A549 (cell line): ENCODE data around the gene BMP7. TPM values are rescaled to one million over a fixed set of nuclear protein-coding genes. Genes with fewer than 3 reads are reported as not detected.

ENCODE experiments used
- ATAC-seq, 2 experiments: fragments of 200-7000 bp in 1 of 2; fragments of >200 bp in 1 of 2; cut with Nextera tagmentation in 1 of 2; cut with Tn5 transposase in 1 of 2; 3 replicates each; pipeline versions ENCODE4 v1.8.0 to v1.9.1; 2018 to 2020; ENCODE audit warnings: mild to moderate bottlenecking in 1 of 2, moderate library complexity in 1 of 2
- CTCF ChIA-PET: fragments of 300-600 bp; sonication (Branson Sonifier 250); formaldehyde crosslinking; extraction: SDS; loops from one replicate; lab custom pipeline; 2021; ENCODE audit warnings: antibody characterized with exemption, inconsistent platforms; lab: Yijun Ruan, JAX
- POLR2A ChIA-PET: fragments of 350-600 bp; formaldehyde crosslinking; extraction: SDS; loops from one replicate; lab custom pipeline; 2021; ENCODE audit warnings: antibody characterized with exemption, inconsistent platforms; lab: Yijun Ruan, JAX
- DNase-seq, 2 experiments: peaks; one replicate each; pipeline versions ENCODE4 v3.0.0 to v3.0.0-alpha.2; 2011 to 2016; ENCODE audit warnings: low read depth in 1 of 2, low spot score in 1 of 2
- FAIRE-seq: peaks from 2 replicates; lab custom pipeline; 2011; peaks lifted over from hg19 to GRCh38; lab: Jason Lieb, UNC
- H3K27ac ChIP-seq, 2 experiments: fragments of >200 bp; sonication (Bioruptor Twin); formaldehyde crosslinking; 3 replicates each; pipeline ENCODE4 v1.5.1; 2016 to 2017
- H3K4me1 ChIP-seq: fragments of >200 bp; sonication (Bioruptor Twin); formaldehyde crosslinking; 3 replicates; pipeline ENCODE4 v1.6.1; 2016
- H3K4me2 ChIP-seq: fragments of >200 bp; sonication (Bioruptor Twin); formaldehyde crosslinking; 3 replicates; pipeline ENCODE4 v1.6.1; 2016
- H3K4me3 ChIP-seq: fragments of >200 bp; sonication (Bioruptor Twin); formaldehyde crosslinking; 3 replicates; pipeline ENCODE4 v1.5.1; 2016
- H3K9me3 ChIP-seq: fragments of >200 bp; sonication (Bioruptor Twin); formaldehyde crosslinking; 3 replicates; pipeline ENCODE4 v1.6.1; 2016
- BHLHE40 ChIP-seq: IDR thresholded peaks from 2 replicates; pipeline ENCODE4 v1.6.1; 2012; ENCODE audit warnings: low read depth, low read length, inconsistent platforms
- CBX8 ChIP-seq: fragments of 200-600 bp; sonication (generic); IDR thresholded peaks from 2 replicates; pipeline ENCODE4 v1.6.1; 2016
- CEBPB ChIP-seq, 2 experiments: fragments of >200 bp in 1 of 2; sonication (Bioruptor Twin) in 1 of 2; formaldehyde crosslinking in 1 of 2; IDR thresholded peaks; 2 replicates each; pipeline ENCODE4 v1.6.1; 2012 to 2016
- EHMT2 ChIP-seq: fragments of 200-600 bp; sonication (generic); IDR thresholded peaks from 2 replicates; pipeline ENCODE4 v1.6.1; 2016; ENCODE audit warnings: antibody characterized with exemption, low read depth, mild to moderate bottlenecking, moderate library complexity
- FOSB ChIP-seq: fragments of 250-450 bp; sonication (Bioruptor Pico); IDR thresholded peaks from 2 replicates; pipeline ENCODE4 v1.5.0; 2020; ENCODE audit warnings: mild to moderate bottlenecking, moderate library complexity
- FOSL2 ChIP-seq, 2 experiments: fragments of 450-650 bp in 1 of 2; fragments of >200 bp in 1 of 2; sonication (Bioruptor Twin) in 1 of 2; formaldehyde crosslinking; IDR thresholded peaks; 2 replicates each; pipeline versions ENCODE4 v1.5.0 to v1.6.1; 2016 to 2020; ENCODE audit warnings: mild to moderate bottlenecking in 1 of 2, moderate library complexity in 1 of 2
- HEYL ChIP-seq: fragments of 250-450 bp; sonication (Bioruptor Pico); IDR thresholded peaks from 2 replicates; pipeline ENCODE4 v1.8.0; 2021; ENCODE audit warnings: mild to moderate bottlenecking, moderate library complexity
- HOXB13 ChIP-seq: fragments of 250-450 bp; sonication (Bioruptor Pico); IDR thresholded peaks from 2 replicates; pipeline ENCODE4 v1.5.0; 2020; ENCODE audit warnings: low read depth, mild to moderate bottlenecking, moderate library complexity
- JUN ChIP-seq, 2 experiments: fragments of >200 bp; sonication (Bioruptor Twin); formaldehyde crosslinking; IDR thresholded peaks; 2 replicates in 1 of 2; 3 replicates in 1 of 2; pipeline ENCODE4 v1.6.1; 2016 to 2017
- KDM5A ChIP-seq: fragments of 200-600 bp; sonication (generic); IDR thresholded peaks from 2 replicates; pipeline ENCODE4 v1.6.1; 2016; ENCODE audit warnings: antibody characterized with exemption, mild to moderate bottlenecking
- PHF8 ChIP-seq: fragments of 200-600 bp; sonication (generic); IDR thresholded peaks from 2 replicates; pipeline ENCODE4 v1.6.1; 2016; ENCODE audit warnings: low read depth, mild to moderate bottlenecking, antibody characterized with exemption, moderate library complexity, borderline replicate concordance
- RCOR1 ChIP-seq: fragments of 150-350 bp; IDR thresholded peaks from 2 replicates; pipeline ENCODE4 v1.6.1; 2014; ENCODE audit warnings: antibody characterized with exemption, low read length, low read depth
- RNF2 ChIP-seq: fragments of 200-600 bp; sonication (generic); IDR thresholded peaks from 2 replicates; pipeline ENCODE4 v1.6.1; 2016; ENCODE audit warnings: low read depth, mild to moderate bottlenecking, antibody characterized with exemption, moderate library complexity, borderline replicate concordance
- TP53 ChIP-seq: fragments of 250-450 bp; sonication (Bioruptor Pico); IDR thresholded peaks from 2 replicates; pipeline ENCODE4 v1.5.0; 2021; ENCODE audit warnings: mild to moderate bottlenecking, moderate library complexity
- ZC3H11A ChIP-seq: fragments of 450-650 bp; IDR thresholded peaks from 2 replicates; pipeline ENCODE4 v1.6.1; 2014; ENCODE audit warnings: antibody characterized with exemption, mild to moderate bottlenecking
- ZFP36 ChIP-seq: fragments of 450-650 bp; IDR thresholded peaks from 2 replicates; pipeline ENCODE4 v1.6.1; 2014; ENCODE audit warnings: borderline replicate concordance; ENCODE audit not compliant: partially characterized antibody
- ZNF302 ChIP-seq: fragments of 250-450 bp; sonication (Bioruptor Pico); IDR thresholded peaks from 2 replicates; pipeline ENCODE4 v1.9.0; 2021; ENCODE audit warnings: inconsistent platforms, mild to moderate bottlenecking, moderate library complexity
- WGBS: methylation state at CpG from one replicate; pipeline ENCODE4 v1.1.6; 2017; ENCODE audit errors: missing lambda C conversion rate; 5-methylcytosine and 5-hydroxymethylcytosine counted together
- polyA plus RNA-seq, 4 experiments: library from polyadenylated mRNA; depleted of rRNA in 3 of 4; stranded (reverse); fragments of >200 nt; fragmentation: RNase III in 1 of 4; extraction: RNeasy Plus Mini Kit Qiagen cat#74134 plus additional on column Dnase treatment in 1 of 4; gene quantifications; 2 replicates in 3 of 4; 3 replicates in 1 of 4; pipeline ENCODE4 v1.2.3, GENCODE V29; 2011 to 2017
- TF ChIP-seq, protein P1 (sequence below): fragments of >200 bp; sonication (Bioruptor Twin); formaldehyde crosslinking; IDR thresholded peaks from 3 replicates; pipeline ENCODE4 v1.6.1; 2016
- TF ChIP-seq, protein P2 (sequence below): IDR thresholded peaks from 2 replicates; pipeline ENCODE4 v1.6.1; 2012
- TF ChIP-seq, protein P3 (sequence below): fragments of 150-350 bp; IDR thresholded peaks from 2 replicates; pipeline ENCODE4 v1.6.1; 2014; ENCODE audit warnings: low read depth, mild to moderate bottlenecking, low read length
- TF ChIP-seq, protein P4 (sequence below): fragments of 250-450 bp; sonication (Bioruptor Pico); IDR thresholded peaks from 2 replicates; pipeline ENCODE4 v1.5.0; 2021; ENCODE audit warnings: mild to moderate bottlenecking, moderate library complexity, borderline replicate concordance
- TF ChIP-seq, protein P5 (sequence below): IDR thresholded peaks from 2 replicates; pipeline ENCODE4 v1.6.1; 2012; ENCODE audit warnings: low read depth, borderline replicate concordance

Gene BMP7
- polyA plus RNA-seq, 2 of the 4 experiments (the other 2 are of a cell fraction): 0.08 to 0.22 TPM

DNA sequence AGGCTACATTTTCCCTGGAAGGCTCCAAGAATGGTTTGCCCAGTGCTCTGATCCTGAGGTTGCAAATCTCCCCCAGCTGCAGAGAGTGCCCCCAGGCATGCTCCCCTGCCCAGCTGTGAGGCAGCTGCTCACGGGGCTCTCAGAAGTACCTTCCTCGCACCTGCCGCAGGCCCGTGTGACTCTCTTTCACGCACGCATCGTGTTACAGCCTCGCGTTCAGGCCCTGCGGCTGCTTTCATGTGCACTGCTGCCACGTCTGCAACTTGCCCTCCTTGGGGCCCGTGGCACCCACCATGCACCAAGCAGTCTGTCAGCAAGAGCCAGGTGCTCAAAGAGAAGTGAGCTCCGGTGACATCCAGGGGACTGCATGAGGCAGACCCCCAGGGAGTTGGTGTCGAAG, 34.6 kb upstream of the BMP7 start:
- WGBS: 66% methylated on average over 13 of the region's 14 CpGs
- Histone ChIP-seq H3K4me2 (no peak overlapping the region), H3K4me1 (no peaks in the 10 kb centered on the region), H3K4me3 (no peak overlapping the region), H3K27ac (no peak overlapping the region), H3K9me3 (no peaks in the 10 kb centered on the region)
- ChIA-PET CTCF (no interaction called here), POLR2A (no interaction called here)
- no peak; a peak in 1 of 6 replicates for ATAC-seq
- no peak for DNase-seq
- no peak for TF ChIP-seq HEYL (CRISPR knock-in tag)
- TF ChIP-seq, protein P1, sequence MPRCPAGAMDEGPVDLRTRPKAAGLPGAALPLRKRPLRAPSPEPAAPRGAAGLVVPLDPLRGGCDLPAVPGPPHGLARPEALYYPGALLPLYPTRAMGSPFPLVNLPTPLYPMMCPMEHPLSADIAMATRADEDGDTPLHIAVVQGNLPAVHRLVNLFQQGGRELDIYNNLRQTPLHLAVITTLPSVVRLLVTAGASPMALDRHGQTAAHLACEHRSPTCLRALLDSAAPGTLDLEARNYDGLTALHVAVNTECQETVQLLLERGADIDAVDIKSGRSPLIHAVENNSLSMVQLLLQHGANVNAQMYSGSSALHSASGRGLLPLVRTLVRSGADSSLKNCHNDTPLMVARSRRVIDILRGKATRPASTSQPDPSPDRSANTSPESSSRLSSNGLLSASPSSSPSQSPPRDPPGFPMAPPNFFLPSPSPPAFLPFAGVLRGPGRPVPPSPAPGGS: no peak
- TF ChIP-seq BHLHE40: no peak
- no peak for TF ChIP-seq RCOR1
- no peak for TF ChIP-seq PHF8
- no peak for TF ChIP-seq HOXB13
- FAIRE-seq: no peak

DNA sequence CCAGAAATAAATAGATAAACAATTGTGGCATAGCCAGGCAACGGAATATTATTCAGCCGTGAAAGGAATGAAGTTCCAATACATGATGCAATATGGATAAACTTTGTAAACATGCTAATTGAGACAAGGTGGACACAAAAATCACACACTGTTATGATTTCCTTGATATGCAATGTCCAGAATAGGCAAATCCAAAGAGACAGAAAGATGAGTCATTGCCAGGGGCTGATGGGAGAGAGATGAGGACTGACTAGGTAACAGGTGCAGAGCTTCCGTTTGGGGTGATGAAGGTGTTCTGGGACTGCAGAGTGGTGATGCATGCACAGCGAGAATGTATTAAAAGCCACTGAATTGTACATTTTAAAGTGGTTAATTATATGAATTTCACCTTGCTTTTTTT, 32.0 kb upstream of the BMP7 start:
- no peak for ATAC-seq
- POLR2A ChIA-PET: no interaction called here

DNA sequence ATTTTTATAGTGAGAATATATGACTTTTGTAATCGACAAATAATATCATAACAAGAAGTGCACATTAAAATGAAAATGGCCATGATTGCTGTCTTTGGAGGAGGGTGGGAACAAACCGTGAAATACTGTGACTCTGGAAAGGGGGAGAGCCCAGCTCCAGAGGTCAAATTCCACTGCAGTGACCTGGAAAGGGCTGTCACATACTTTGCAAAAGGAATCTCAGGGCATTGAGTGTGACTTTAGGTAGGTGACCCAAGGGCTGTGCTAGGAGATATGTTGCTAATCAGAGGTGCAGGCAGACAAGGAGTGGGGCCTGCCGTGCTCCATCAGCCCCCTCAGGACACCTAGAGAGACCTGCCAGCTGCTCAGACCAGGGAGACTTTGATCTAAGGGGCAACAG, 28.1 kb upstream of the BMP7 start:
- WGBS: 25% methylated on average over 3 of the region's 3 CpGs

More for the DNA sequence above, 32.0 kb upstream of the BMP7 start:
- FAIRE-seq (no peak), DNase-seq (no peak)
- 38% methylated on average over 4 of the region's 4 CpGs for WGBS
- CTCF ChIA-PET: no interaction called here
- H3K4me3 ChIP-seq: no peak overlapping the region
- no peak overlapping the region for H3K27ac ChIP-seq
- no peak overlapping the region for H3K4me2 ChIP-seq
- TF ChIP-seq FOSL2 (IDR thresholded peaks at IDR 0.05) (no peak), FOSL2 (CRISPR knock-in tag; IDR thresholded peaks at IDR 0.05) (0 out of 2 replicates have a peak, but pooled peaks have one; percentile 5), HEYL (CRISPR knock-in tag) (no peak), TP53 (CRISPR knock-in tag) (no peak)
- TF ChIP-seq, protein P2, sequence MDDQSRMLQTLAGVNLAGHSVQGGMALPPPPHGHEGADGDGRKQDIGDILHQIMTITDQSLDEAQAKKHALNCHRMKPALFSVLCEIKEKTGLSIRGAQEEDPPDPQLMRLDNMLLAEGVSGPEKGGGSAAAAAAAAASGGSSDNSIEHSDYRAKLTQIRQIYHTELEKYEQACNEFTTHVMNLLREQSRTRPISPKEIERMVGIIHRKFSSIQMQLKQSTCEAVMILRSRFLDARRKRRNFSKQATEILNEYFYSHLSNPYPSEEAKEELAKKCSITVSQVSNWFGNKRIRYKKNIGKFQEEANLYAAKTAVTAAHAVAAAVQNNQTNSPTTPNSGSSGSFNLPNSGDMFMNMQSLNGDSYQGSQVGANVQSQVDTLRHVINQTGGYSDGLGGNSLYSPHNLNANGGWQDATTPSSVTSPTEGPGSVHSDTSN: no peak
- no peaks in the 10 kb centered on the region for H3K9me3 ChIP-seq
- H3K4me1 ChIP-seq: no peaks in the 10 kb centered on the region

More for the DNA sequence above, 28.1 kb upstream of the BMP7 start:
- CTCF ChIA-PET: interaction anchor here (0.8 kb wide), 1 partner anchor 8 kb away, joined by 3 read pairs; no protein-coding TSS in a partner anchor
- Histone ChIP-seq H3K4me2 (no peak overlapping the region), H3K4me1 (no peaks in the 10 kb centered on the region), H3K27ac (no peak overlapping the region), H3K9me3 (no peaks in the 10 kb centered on the region), H3K4me3 (no peak overlapping the region)
- DNase-seq (no peak), FAIRE-seq (no peak), ATAC-seq (no peak)
- TF ChIP-seq JUN (IDR thresholded peaks at IDR 0.05): no peak
- TF ChIP-seq RNF2: no peak
- no peak for TF ChIP-seq TP53 (CRISPR knock-in tag)
- TF ChIP-seq, protein P3, sequence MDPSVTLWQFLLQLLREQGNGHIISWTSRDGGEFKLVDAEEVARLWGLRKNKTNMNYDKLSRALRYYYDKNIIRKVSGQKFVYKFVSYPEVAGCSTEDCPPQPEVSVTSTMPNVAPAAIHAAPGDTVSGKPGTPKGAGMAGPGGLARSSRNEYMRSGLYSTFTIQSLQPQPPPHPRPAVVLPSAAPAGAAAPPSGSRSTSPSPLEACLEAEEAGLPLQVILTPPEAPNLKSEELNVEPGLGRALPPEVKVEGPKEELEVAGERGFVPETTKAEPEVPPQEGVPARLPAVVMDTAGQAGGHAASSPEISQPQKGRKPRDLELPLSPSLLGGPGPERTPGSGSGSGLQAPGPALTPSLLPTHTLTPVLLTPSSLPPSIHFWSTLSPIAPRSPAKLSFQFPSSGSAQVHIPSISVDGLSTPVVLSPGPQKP: no peak
- no peak for TF ChIP-seq CEBPB (IDR thresholded peaks at IDR 0.05)
- no peak for TF ChIP-seq EHMT2
- TF ChIP-seq, protein P4, sequence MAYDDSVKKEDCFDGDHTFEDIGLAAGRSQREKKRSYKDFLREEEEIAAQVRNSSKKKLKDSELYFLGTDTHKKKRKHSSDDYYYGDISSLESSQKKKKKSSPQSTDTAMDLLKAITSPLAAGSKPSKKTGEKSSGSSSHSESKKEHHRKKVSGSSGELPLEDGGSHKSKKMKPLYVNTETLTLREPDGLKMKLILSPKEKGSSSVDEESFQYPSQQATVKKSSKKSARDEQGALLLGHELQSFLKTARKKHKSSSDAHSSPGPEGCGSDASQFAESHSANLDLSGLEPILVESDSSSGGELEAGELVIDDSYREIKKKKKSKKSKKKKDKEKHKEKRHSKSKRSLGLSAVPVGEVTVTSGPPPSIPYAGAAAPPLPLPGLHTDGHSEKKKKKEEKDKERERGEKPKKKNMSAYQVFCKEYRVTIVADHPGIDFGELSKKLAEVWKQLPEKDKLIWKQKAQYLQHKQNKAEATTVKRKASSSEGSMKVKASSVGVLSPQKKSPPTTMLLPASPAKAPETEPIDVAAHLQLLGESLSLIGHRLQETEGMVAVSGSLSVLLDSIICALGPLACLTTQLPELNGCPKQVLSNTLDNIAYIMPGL (CRISPR knock-in tag): no peak
- no peak for TF ChIP-seq FOSL2 (IDR thresholded peaks at IDR 0.05)
- no peak for TF ChIP-seq FOSL2 (CRISPR knock-in tag; IDR thresholded peaks at IDR 0.05)
- no peak for TF ChIP-seq ZFP36
- TF ChIP-seq ZC3H11A: no peak
- no peak for TF ChIP-seq CBX8
- TF ChIP-seq, protein P5, sequence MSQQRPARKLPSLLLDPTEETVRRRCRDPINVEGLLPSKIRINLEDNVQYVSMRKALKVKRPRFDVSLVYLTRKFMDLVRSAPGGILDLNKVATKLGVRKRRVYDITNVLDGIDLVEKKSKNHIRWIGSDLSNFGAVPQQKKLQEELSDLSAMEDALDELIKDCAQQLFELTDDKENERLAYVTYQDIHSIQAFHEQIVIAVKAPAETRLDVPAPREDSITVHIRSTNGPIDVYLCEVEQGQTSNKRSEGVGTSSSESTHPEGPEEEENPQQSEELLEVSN: no peak
- no peak for TF ChIP-seq BHLHE40
- no peak for TF ChIP-seq KDM5A
- TF ChIP-seq ZNF302 (CRISPR knock-in tag): no peak
- no peak for TF ChIP-seq FOSB (CRISPR knock-in tag)
- POLR2A ChIA-PET: no interaction called here
